Testis (tissue), 3 donors: ENCODE measurements around the gene DRAXIN. TPM values are rescaled to one million over a fixed set of nuclear protein-coding genes. Genes with fewer than 3 reads are reported as not detected.

Source experiments
- DNase-seq: peaks from one replicate; pipeline ENCODE4 v3.0.0-alpha.2; 2019
- H3K27ac ChIP-seq, 2 donors: fragments of 200-600 bp; sonication (generic); one replicate each; pipeline ENCODE4 v1.5.1; 2019
- H3K27me3 ChIP-seq: fragments of 200-600 bp; sonication (generic); one replicate; pipeline ENCODE4 v1.5.1; 2019
- H3K36me3 ChIP-seq: fragments of 200-600 bp; sonication (generic); one replicate; pipeline ENCODE4 v1.5.1; 2017; ENCODE audit warnings: low read depth; ENCODE audit errors: missing control alignments
- H3K4me1 ChIP-seq: fragments of 200-600 bp; sonication (generic); one replicate; pipeline ENCODE4 v1.5.1; 2019
- H3K4me3 ChIP-seq, 2 donors: fragments of 200-600 bp; sonication (generic); one replicate each; pipeline ENCODE4 v1.5.1; 2017 to 2019
- H3K9me3 ChIP-seq: fragments of 200-600 bp; sonication (generic); one replicate; pipeline ENCODE4 v1.5.1; 2017
- POLR2A ChIP-seq: fragments of 450-650 bp; IDR thresholded peaks from one replicate; pipeline ENCODE4 v1.6.1; 2017; ENCODE audit warnings: antibody characterized with exemption, mild to moderate bottlenecking, moderate library complexity
- WGBS, 2 donors: methylation state at CpG; one replicate each; pipeline ENCODE4 v1.1.5; 2018; 5-methylcytosine and 5-hydroxymethylcytosine counted together
- intact Hi-C: fragments of 100-400 bp; cut with DNase I; formaldehyde crosslinking; loops from one replicate; pipeline ENCODE4 v1.15.1; 2023; ENCODE audit warnings: low total_unique reads
- polyA plus RNA-seq: library from polyadenylated mRNA; stranded (reverse); fragments of 350-450 nt; fragmentation: Illumina TruSeq; extraction: RNeasy Lipid Tissue Mini Kit (QIAGEN cat#74804); gene quantifications from one replicate; pipeline ENCODE4 v1.2.3, GENCODE V29; 2014; ENCODE audit warnings: low read depth, low replicate concordance; ENCODE audit not compliant: insufficient read depth
- total RNA-seq, 2 donors: library from RNA; depleted of rRNA; stranded (reverse); fragments of >200 nt; gene quantifications; one replicate each; pipeline ENCODE4 v1.2.3, GENCODE V29; 2016
- TF ChIP-seq, protein P1 (sequence below), 3 experiments: fragments of 450-650 bp in 2 of 3; fragments of 200-600 bp in 1 of 3; sonication (generic) in 1 of 3; IDR thresholded peaks; one replicate each; pipeline ENCODE4 v1.5.1; 2016 to 2019; ENCODE audit warnings: antibody characterized with exemption in 3 of 3, mild to moderate bottlenecking in 2 of 3, moderate library complexity in 1 of 3

The DRAXIN gene
- total and polyA plus RNA-seq, 3 donors from 2014 or later = 0.53 to 0.93 (median 0.79) TPM

DNA sequence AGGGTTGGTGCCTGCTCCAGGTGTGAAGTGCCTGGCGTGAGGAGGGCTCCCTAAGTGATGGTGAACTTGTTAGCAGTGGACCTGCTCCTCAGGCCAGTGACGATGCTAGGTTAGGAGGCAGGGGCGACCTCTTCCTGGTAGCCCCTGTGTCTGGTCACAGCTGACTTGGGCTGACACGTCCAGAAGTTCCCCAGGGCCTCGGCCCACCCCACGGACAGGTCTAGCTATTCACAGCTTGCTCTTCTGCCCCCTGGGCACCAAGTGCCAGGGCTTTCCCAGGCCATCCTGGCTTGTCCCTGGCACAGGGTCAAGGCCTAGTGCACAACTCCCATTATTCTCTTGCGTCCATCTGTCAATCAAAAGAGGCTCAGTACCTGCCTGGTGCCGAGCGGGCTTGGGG, 59.6 kb downstream of the DRAXIN start:
- TF ChIP-seq, protein P1, sequence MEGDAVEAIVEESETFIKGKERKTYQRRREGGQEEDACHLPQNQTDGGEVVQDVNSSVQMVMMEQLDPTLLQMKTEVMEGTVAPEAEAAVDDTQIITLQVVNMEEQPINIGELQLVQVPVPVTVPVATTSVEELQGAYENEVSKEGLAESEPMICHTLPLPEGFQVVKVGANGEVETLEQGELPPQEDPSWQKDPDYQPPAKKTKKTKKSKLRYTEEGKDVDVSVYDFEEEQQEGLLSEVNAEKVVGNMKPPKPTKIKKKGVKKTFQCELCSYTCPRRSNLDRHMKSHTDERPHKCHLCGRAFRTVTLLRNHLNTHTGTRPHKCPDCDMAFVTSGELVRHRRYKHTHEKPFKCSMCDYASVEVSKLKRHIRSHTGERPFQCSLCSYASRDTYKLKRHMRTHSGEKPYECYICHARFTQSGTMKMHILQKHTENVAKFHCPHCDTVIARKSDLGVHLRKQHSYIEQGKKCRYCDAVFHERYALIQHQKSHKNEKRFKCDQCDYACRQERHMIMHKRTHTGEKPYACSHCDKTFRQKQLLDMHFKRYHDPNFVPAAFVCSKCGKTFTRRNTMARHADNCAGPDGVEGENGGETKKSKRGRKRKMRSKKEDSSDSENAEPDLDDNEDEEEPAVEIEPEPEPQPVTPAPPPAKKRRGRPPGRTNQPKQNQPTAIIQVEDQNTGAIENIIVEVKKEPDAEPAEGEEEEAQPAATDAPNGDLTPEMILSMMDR (IDR thresholded peaks at IDR 0.05) = no peak
- no peak for TF ChIP-seq POLR2A
- H3K27me3 ChIP-seq = no peaks in the 10 kb centered on the region
- DNase-seq = no peak
- no peaks in the 10 kb centered on the region for H3K4me1 ChIP-seq
- H3K36me3 ChIP-seq = no peaks in the 10 kb centered on the region
- no peak overlapping the region for H3K4me3 ChIP-seq
- intact Hi-C loops = no loop called here
- WGBS, 2 donors = 83 to 93% methylated on average over 7 to 9 of the region's 9 CpGs
- no peak overlapping the region for H3K27ac ChIP-seq
- no peaks in the 10 kb centered on the region for H3K9me3 ChIP-seq

DNA sequence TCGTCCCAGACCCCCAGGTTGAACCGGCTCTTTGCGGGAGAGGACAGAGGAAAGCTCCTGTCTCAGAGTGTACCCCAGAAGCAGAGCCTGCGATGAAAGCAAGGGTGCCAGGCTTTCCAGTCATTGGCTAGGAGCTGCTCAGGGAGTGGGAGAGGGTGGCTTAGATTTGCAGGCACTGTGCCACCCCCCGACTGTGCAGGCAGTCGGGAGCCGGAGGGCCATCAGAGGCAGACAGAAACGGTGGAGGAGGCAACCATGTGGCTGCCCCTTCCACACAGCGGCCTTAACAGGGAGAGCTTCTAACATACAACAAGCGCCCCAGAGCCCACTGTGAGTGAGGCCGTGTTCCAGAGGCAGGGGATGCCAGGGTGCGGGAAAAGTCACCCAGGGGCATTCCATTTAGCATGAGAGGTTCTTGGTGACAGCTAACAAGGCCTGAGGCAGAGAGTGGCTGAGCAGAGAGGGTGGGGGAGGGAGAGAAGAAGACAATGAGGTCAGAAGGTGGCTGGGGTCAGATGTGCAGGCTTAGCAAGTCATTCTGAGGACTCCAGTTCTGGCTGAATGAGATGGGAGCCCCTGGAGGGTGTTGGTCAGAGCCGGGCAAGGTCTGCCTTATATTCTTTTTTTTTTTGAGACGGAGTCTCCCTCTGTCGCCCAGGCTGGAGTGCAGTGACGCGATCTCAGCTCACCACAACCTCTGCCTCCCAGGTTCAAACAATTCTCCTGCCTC, 61.0 kb downstream of the DRAXIN start:
- Histone ChIP-seq H3K36me3 (no peaks in the 10 kb centered on the region), H3K4me1 (no peaks in the 10 kb centered on the region), H3K27ac (no peak overlapping the region), H3K27me3 (no peaks in the 10 kb centered on the region), H3K4me3 (no peak overlapping the region), H3K9me3 (no peaks in the 10 kb centered on the region)
- TF ChIP-seq, protein P1 (IDR thresholded peaks at IDR 0.05) = no peak
- TF ChIP-seq POLR2A = no peak
- WGBS, 2 donors = 68 to 74% methylated on average over 16 to 17 of the region's 17 CpGs
- DNase-seq = no peak
- intact Hi-C loops = no loop called here

DNA sequence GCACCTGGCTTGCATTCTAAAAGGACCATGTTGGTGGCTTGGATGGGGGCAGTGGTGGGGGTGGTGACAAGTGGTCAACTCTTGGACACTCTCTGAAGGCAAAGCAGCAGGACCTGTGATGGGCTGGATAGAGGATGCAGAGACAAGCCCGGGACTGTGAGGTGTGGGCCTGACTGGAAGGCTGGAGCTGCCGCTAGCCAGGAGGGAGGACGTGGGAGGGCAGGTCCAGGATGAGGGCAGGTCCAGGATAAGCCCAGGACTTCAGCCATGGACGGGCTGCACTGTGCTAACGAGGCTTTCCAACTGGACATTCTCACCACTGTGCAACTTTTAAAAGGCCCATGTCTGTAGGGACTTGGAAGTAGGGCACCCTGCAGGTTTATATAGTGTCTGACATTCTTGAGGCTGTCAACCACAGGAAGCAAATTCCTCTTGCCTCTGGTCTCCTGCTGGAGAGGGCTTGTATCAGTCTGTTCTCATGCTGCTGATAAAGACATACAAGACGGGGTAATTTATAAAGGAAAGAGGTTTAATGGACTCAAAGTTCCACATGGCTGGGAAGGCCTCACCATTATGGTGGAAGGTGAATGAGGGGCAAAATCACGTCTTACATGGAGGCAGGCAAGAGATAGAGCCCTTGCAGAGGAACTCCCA, 62.2 kb downstream of the DRAXIN start:
- 32 to 40% methylated on average over 7 of the region's 7 CpGs for WGBS, 2 donors
- intact Hi-C loops = no loop called here
- Histone ChIP-seq H3K4me1 (no peaks in the 10 kb centered on the region), H3K27me3 (no peaks in the 10 kb centered on the region), H3K9me3 (no peaks in the 10 kb centered on the region), H3K27ac (no peak overlapping the region), H3K36me3 (no peaks in the 10 kb centered on the region), H3K4me3 (no peak overlapping the region)
- no peak for TF ChIP-seq POLR2A
- TF ChIP-seq, protein P1 (IDR thresholded peaks at IDR 0.05) = no peak
- no peak for DNase-seq

DNA sequence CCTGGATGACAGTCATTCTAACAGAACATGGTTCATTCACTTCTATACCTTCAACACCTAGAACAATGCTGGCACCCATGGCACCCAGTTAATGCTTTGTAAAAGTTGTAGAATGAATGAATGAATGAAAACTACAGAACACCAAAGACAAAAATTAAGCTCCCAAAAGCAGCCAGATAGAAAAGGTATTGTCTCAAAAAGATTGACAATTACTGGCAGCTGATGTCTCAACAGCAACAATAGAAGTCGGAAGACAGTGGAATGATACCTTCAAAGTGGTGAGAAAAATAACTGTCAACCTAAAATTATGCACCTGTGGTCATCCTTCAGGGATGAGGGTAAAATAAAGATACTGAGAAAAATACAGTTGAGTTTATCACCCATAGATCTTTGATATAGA, 65.5 kb downstream of the DRAXIN start:
- WGBS, 2 donors = 90 to 93% methylated on average over 1 of the region's 1 CpG
- intact Hi-C loops = no loop called here
- Histone ChIP-seq H3K36me3 (no peaks in the 10 kb centered on the region), H3K9me3 (no peaks in the 10 kb centered on the region), H3K4me3 (no peak overlapping the region), H3K27ac (no peak overlapping the region), H3K27me3 (no peaks in the 10 kb centered on the region), H3K4me1 (no peaks in the 10 kb centered on the region)
- no peak for TF ChIP-seq POLR2A
- TF ChIP-seq, protein P1 (IDR thresholded peaks at IDR 0.05) = no peak
- DNase-seq = no peak
